ENCODE measurements around the gene ZFP3.

The ZFP3 gene

DNA sequence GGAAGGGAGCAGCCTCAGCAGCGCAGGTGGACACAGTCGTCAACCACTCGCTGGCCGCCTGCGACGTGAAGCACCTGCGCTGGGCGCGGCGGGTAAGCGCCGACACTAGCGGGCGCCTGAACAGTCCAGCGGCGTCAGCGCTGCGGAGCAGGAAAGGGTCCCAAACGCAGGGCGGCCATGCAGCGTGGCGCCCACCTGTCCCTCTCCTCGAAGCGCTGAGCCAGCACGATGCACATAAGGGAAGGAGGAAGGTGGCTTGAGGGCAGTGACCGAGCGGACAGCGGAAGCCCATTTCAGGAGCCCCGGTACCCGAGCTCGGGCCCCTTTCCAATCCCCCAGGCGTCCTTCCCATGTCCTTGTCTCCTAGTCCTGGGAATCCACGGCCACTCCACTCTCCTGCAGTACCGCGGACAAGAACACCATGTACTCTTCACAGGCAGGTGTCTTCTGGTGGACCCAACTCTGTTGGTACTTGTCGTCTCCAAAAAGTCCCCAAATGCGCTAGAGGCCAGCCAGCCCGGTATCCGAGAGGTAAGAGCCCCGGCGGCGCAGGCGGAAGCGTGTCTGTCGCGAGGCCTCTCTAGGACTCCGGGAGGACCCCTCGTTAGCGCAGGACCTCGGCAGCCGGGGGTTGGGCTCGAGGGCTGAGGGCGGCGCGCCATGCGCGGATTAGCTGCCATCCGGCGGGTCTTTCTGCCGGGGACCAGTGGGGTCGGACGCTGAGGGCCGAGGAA, 19.0 kb downstream of the ZFP3 start:
- TF ChIP-seq, protein P1, sequence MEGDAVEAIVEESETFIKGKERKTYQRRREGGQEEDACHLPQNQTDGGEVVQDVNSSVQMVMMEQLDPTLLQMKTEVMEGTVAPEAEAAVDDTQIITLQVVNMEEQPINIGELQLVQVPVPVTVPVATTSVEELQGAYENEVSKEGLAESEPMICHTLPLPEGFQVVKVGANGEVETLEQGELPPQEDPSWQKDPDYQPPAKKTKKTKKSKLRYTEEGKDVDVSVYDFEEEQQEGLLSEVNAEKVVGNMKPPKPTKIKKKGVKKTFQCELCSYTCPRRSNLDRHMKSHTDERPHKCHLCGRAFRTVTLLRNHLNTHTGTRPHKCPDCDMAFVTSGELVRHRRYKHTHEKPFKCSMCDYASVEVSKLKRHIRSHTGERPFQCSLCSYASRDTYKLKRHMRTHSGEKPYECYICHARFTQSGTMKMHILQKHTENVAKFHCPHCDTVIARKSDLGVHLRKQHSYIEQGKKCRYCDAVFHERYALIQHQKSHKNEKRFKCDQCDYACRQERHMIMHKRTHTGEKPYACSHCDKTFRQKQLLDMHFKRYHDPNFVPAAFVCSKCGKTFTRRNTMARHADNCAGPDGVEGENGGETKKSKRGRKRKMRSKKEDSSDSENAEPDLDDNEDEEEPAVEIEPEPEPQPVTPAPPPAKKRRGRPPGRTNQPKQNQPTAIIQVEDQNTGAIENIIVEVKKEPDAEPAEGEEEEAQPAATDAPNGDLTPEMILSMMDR (IDR thresholded peaks at IDR 0.05; ENCODE audit: low read depth, low read length) = no peak
- no peak for DNase-seq (ENCODE audit: low read depth, low spot score)
- in situ Hi-C loops (cut with HindIII; ENCODE audit: low sequenced_read_pairs) = no loop called here
- no peak overlapping the region for H3K4me3 ChIP-seq (ENCODE audit: low read depth, low read length)

DNA sequence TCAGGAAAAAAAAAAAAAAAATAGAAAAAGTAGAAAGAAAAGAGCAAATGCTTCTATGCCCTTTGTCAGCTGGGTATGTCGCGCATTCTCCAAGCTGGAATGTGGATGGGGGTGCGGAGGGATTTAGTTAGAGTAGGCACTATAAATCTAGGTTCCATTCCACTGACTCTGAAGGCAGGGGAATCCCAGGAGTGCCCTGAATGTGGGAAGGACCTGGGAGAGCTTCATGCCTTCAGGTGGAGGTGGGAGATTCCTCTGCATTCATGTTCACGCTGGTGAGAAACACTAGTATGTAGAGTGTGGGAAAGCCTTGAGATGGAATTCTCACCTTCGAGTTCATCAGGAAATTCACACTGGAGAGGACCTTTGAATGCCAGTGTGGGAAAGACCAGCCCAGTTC, 21.0 kb downstream of the ZFP3 start:
- no peak overlapping the region for H3K4me3 ChIP-seq (ENCODE audit: low read depth, low read length)
- in situ Hi-C loops (cut with HindIII; ENCODE audit: low sequenced_read_pairs) = no loop called here
- TF ChIP-seq, protein P1 (IDR thresholded peaks at IDR 0.05; ENCODE audit: low read depth, low read length) = no peak
- no peak for DNase-seq (ENCODE audit: low read depth, low spot score)

DNA sequence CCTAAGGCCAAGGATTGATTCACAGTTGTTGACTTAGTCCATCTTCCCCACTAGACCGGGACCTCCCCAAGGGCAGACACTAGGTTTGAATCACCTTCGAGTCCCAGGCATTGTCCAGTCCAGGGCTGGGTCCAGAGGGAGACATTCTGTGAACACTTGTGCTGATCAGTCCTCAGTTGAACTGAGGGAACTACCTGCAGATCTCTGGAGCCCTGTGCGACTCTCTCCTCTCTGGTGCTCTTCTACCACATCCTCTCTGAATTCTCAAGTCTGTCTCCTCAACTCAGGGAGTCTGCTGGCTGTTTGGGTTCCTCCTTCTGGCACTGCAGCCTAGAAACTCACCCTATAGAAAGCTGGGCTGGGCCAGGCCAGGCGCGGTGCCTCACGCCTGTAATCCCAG, 22.6 kb downstream of the ZFP3 start:
- in situ Hi-C loops (cut with HindIII; ENCODE audit: low sequenced_read_pairs) = no loop called here
- H3K4me3 ChIP-seq (ENCODE audit: low read depth, low read length) = no peak overlapping the region
- no peak for DNase-seq (ENCODE audit: low read depth, low spot score)
- TF ChIP-seq, protein P1 (IDR thresholded peaks at IDR 0.05; ENCODE audit: low read depth, low read length) = no peak

DNA sequence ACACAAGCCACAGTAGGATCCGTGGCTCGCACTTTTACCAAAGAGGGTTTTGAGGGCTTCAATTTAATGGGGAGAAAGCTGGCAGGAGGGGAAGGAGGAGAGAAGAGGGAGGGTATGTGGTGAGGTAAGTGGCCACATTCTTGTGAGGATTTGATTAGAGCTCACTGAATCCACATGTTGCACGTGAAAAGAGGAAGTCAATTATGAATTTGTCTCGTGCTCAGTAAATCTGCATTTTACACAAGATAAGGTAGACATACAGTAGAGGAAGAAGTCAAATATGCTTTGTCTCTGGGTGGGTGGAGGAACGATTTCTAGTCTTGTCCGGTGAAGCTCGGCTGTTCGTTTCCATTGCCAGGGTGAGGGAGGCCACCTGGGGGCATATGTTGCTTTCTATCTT, 32.5 kb downstream of the ZFP3 start:
- in situ Hi-C loops (cut with HindIII; ENCODE audit: low sequenced_read_pairs) = no loop called here
- TF ChIP-seq, protein P1 (IDR thresholded peaks at IDR 0.05; ENCODE audit: low read depth, low read length) = no peak
- H3K4me3 ChIP-seq (ENCODE audit: low read depth, low read length) = peak overlapping the region; percentile 57
- no peak for DNase-seq (ENCODE audit: low read depth, low spot score)

DNA sequence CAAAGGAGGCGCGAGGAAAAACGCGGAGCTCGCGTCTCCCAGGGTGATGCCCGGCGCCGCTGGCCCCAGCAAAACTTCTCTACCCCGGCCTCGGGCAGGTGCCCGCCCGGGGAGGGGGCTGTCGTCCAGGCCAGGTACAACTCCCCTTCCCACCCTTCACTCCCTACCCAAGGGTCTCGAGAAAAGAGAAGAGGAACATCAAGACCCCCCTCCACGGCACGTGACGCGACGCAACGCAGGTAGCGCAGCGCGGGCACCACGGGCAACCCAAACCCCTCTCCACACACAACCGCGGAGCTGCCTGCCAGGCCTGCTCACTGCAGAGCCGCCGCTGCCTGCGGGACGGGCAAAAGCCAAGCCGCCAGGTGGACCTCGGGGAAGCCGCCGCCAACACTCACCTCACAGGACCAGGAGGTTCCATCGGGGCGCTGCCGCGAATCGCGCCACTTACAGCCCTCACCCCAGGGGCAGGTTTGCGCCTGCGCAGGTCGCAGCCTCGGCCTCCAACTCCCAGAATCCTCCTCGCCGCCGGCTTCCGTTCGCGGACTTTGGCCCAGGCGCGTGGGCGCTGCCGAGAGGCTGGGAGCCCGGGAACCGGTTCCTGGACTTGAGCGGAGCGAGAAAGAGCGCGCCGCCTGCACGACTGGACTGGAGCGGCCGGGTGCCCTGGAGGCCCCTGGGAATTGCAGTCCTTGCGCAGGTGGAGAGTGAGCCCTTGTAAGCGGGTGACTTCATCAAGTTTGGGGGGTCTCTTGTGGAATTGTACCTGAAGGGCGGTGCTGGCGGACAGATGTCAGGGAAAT, 33.3 kb downstream of the ZFP3 start, which contains the start of gene ZNF232:
TSS of gene ZNF232 (minus strand) at position 477 of the 803 bp plus-strand sequence. CDS start at position 421, 56 bp downstream.
- H3K4me3 ChIP-seq (ENCODE audit: low read depth, low read length) = peak within 1 kb of the TSS; percentile 57
- in situ Hi-C loops (cut with HindIII; ENCODE audit: low sequenced_read_pairs) = no loop called here
- peak; percentile 92 for DNase-seq (ENCODE audit: low read depth, low spot score)
- TF ChIP-seq, protein P1 (IDR thresholded peaks at IDR 0.05; ENCODE audit: low read depth, low read length) = no peak

DNA sequence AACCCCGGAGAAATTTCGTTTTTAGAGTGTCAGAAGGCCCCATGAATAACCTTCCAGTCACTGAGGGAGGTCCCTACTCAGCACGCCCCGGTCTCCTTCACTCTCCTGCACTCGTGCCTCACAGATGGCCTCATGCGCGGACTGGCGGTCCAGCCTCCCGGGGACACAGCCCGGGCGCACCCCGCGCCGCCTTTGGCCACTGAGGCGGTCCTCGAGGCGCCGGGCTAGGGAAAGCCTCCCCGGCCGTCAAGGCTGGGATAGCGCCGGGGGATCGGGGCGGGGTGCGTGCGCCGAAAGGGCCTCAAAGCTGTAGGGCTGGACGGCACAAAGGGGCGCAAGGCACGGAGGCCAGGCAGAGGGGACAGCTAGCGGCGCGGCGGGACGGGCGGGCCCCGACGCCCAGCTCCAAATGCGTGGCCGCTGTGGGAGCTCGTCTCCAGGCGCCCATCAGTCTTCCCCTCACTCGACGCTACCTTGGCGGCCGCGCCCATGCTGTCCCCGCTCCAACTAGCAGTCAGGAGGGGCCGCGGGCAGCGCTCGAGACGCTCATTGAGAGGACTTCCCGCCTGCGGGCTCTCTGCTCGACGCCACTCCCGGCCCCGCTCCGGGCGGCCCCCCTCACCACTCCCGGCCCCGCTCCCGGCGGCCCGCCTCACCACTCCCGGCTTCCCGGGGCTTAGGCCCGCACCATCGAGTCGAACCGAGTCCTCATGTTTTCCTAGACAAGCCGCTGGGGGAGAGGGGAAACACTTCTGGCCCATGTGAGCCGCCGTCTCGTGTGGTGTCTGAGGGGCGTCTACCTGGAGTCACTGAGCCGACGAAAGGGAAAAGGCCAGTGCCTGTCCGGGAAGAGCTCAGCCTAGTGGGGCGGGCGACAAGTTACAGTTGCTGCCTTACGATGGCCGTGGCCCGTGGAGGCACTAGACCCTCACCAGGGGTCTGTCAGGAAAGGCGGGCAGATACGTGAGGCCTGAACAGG, 37.7 kb downstream of the ZFP3 start, which contains the start of gene USP6:
TSS of gene USP6 (plus strand) at position 360 of the 979 bp plus-strand sequence. CDS start 14,336 bp downstream, outside the sequence.
- TF ChIP-seq, protein P1 (IDR thresholded peaks at IDR 0.05; ENCODE audit: low read depth, low read length) = no peak
- no peak within 1 kb of the TSS for H3K4me3 ChIP-seq (ENCODE audit: low read depth, low read length)
- no peak for DNase-seq (ENCODE audit: low read depth, low spot score)
- in situ Hi-C loops (cut with HindIII; ENCODE audit: low sequenced_read_pairs) = no loop called here
